ENCODE data around the gene EARS2.
"Not testable (repeated sequence)": the region's sequence is repeated elsewhere in the genome, so short reads cannot be mapped to it uniquely, and the experiment has no call there.

The EARS2 gene

GRCh38 chr16:23527961-23528643, 29.0 kb downstream of the EARS2 start:
- no peak for DNase-seq (ENCODE audit: low spot score)

- DNase-seq (ENCODE audit: low spot score), result no peak
Measured at GRCh38 chr16:23524886-23525285, 32.3 kb downstream of the EARS2 start.

DNA sequence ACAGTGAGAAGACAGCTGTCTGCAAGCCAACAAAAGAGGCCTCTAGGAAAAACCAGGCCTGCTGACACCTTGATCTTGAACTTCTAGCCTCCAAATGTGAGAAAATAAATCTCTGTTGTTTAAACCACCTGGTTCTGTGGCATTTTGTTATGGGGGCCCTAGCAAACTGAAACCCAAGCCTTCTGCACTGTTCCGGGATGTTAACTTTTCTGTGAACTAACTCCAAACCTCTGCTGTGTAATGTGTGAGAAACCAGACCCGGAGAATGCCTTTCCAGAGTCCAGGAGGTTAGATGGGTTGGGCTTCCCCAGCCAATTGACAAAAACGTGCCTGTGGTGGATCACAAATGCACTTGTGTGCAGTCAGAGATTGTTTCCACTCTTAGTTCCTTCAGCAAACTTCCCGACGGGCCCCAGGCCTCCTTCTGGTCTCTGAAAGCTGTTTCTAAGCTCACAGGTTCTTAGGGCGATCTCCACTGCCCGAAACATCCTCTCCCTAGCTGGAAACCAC, 33.2 kb downstream of the EARS2 start:
- DNase-seq (ENCODE audit: low spot score), result no peak

DNA sequence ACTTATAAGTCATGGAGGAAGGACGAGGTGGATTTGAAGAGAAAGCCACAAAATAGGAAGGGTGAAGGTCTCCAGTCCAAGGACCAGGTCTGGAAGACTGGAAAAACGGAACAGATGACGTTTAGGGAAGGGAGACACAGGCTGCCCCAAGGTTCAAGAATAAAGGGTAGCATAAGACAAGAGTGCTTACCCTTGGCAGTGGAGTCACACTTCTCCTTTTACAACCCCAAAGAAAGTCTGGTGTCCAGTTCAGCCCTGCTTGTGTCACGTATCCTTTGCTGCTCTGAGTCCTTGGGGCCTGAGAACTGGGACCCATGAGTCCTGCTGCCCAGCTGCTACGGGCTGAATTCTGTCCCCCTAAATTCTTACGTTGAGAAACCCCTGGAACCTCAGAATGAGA, 33.8 kb downstream of the EARS2 start:
- DNase-seq (ENCODE audit: low spot score), result no peak

GRCh38 chr16:23521965-23522364, 35.2 kb downstream of the EARS2 start:
- DNase-seq (ENCODE audit: low spot score), result no peak

DNA sequence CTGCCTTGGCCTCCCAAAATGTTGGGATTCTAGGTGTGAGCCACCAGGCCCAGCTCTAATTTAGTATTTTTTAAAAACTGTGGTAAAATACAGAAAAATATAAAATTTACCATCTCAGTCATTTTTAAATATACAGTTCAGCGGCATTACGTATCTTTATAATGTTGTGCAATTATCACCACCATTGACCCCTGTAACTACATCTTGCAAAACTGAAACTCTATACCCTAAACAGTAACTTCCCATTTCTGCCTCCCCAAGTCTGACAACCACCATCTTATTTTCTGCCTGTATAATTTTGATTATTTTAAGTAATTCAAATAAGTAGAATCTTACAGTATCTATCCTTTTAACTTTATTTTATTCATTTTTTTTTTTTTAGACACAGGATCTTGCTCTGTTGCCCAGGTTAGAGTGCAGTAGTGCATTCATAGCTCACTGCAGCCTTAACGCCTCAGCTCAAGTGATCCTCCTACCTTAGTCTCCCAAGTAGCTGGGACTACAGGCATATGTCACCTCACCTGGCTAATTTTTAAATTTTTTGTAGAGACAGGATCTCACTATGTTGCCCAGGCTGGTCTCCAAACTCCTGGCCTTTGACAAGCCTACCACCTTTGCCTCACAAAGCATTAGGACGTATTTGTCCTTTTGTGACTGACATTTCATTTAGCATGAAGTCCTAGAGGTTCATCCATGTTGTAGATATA, 36.0 kb downstream of the EARS2 start:
- DNase-seq (ENCODE audit: low spot score), result no peak

- no peak for DNase-seq (ENCODE audit: low spot score)
Measured at GRCh38 chr16:23520500-23520899, 36.6 kb downstream of the EARS2 start.

DNA sequence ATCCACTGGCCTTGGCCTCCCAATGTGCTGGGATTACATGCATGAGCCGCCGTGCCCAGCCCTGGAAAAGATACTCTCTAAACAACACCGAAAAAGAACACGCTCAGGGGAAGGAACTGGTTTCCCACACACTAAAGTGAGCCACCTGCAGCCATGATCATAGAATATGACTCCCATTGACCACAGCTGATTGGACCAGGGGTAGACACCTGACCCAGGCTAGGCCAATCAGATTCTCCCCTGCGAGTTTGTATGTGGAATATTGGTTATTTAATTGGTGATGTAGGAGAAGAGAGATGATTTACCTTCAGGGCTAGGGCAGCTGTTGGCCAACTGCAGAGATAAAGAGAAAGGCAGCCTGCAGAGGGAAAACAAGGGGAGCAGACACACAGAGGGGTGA, 37.9 kb downstream of the EARS2 start:
- DNase-seq (ENCODE audit: low spot score), result no peak

GRCh38 chr16:23518435-23518891, 38.7 kb downstream of the EARS2 start:
- no peak for DNase-seq (ENCODE audit: low spot score)

DNA sequence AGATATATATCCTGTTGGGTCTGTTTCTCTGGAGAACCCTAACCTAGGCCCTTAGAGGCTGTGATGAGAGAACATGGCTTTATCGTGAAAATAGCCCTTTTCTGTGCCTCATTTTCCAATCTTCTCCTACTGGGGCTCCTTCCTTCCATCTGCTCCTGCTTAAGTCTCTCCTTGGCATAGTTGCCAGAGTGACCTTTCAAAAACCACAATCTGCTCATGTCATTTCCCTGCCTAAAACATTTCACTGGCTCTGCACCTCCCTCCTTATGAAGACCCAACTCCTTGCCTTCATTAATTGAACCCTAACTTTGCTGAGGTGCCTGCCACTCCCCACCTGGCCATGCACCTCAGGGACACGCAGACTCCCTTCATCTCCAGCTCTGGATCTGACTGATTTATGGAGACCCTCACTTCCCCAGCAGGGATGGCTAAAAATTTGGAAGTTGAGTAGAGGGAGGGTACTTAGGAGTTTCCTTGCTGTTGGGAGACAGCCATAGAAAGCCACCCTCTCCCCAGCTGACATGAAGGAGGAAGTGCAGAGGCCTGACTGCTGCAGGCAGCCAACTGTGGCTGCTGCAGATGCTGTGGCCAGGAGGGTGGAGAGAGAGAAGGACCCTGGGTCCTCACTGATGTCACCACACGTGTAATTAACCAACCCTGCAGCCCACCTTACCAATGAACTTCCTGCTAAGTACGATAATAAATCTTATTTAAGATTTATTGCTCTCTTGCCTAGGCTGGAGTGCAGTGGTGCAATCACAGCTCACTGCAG, 40.6 kb downstream of the EARS2 start:
- no peak for DNase-seq (ENCODE audit: low spot score)

- DNase-seq (ENCODE audit: low spot score), result no peak
Measured at GRCh38 chr16:23515881-23516280, 41.3 kb downstream of the EARS2 start.

- peak; percentile 25 for DNase-seq (ENCODE audit: low spot score)
Measured at GRCh38 chr16:23514381-23515152, 42.6 kb downstream of the EARS2 start.

DNA sequence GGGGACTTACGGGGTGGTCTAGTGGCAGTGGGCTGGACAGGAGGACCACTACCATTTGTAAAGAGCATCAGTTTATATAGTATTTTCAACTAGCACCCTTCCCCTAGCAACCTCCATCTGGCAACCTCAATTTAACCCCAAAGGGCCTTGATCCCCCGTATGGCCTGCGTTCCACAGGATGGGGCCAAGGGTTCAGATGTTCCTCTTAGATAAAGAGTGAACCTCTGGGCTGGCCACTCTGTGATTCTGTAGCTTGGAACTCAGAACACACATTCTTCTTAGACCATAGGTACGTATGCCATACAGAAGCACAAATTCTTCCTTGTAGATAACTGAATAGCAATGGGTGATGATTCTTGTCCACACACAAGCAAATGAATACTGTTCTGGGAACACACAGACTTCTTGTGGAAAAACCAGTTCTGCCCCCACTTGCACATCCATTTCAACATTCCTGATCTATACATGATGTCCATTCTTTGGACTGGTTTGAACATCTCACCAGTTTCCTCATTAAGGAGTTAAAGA, 44.9 kb downstream of the EARS2 start:
- no peak for DNase-seq (ENCODE audit: low spot score)

DNA sequence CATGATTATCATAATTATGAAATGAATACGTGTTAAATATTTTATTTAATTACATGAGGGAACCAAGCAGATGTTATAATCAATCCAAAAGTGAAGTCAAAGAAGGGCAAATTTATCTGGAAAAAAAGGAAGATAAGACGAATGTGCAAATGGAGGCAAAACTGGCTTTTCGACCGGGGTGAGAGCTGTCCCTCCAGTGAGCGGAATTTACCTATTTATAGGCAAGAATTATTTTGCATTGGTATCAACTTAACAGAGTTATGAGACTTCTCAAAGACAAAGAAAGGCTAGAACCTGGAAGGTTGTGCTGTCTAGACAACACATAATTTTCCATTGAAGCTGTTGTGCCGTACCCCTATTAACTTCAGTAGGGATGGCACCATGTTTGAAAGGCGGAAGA, 45.4 kb downstream of the EARS2 start:
- no peak for DNase-seq (ENCODE audit: low spot score)

DNA sequence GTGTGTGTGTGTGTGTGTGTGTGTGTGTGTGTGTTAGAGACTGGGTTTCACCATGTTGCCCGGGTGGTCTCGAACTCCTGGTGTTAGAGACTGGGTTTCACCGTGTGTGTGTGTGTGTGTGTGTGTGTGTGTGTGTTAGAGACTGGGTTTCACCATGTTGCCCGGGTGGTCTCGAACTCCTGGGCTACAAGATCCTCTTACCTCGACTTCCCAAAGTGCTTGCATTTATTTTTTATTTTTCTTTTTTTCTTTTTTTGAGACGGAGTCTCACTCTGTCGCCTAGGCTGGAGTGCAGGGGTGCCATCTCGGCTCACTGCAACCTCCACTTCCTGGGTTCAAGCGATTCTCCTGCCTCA, 46.3 kb downstream of the EARS2 start:
- not testable (repeated sequence) for DNase-seq (ENCODE audit: low spot score)

DNA sequence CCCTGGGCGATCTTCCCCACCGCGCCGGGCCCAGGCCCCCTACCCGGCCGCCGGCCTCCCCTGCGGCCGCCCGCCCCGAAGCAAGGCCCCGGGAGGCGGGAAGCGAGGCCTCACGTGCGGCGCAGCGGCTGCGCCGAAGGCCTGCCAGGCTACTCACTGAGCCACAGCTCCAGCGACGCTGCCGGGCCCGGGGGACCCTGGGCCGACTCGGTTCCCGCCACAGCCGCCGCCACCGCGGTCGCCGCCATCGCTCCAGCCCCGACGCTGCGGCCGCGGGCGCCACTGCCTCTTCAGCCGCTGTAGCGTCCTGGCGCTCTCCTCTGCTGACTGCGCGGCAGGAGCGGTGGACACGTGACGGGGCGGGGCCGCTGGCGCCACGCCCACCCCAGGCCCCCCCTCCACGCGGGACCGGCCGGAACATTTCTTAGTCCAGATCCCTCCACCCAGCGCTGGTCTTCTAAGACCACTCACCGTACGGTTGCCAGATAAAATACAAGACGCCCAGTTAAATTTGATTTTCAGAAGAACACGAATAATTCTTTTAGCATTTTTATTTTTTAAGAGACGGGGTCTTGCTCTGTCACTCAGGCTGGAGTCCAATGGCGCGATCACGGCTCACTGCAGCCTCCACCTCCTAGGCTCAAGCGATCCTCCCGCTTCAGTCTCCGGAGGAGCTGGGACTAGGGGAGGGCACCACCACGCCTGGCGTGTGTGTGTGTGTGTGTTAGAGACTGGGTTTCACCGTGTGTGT, 46.8 kb downstream of the EARS2 start, which contains the start of gene GGA2:
Gene GGA2 (minus strand): TSS at position 331 of the 751 bp plus-strand sequence. CDS start 83 bp downstream, at position 248.
- DNase-seq (ENCODE audit: low spot score), result peak; percentile 64

DNA sequence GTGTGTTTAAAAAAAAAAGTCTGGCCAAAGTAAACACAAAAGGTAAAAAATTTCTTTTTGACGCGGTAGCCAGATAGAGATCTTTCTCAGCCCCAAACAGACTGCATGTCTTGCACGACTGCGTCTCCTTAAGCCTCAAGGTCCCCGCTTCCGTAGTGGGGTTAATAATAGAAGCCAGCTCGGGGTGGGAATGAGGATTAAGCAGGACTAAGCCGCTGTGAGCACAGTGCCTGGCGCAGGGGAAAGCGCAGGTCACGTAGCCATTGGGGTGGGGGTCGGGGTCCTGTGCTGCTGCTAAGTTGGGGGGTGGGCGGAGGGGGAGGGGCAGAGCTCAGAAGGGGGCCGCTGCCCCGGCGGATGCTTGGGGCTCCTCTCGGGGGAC, 47.4 kb downstream of the EARS2 start:
- no peak for DNase-seq (ENCODE audit: low spot score)

DNA sequence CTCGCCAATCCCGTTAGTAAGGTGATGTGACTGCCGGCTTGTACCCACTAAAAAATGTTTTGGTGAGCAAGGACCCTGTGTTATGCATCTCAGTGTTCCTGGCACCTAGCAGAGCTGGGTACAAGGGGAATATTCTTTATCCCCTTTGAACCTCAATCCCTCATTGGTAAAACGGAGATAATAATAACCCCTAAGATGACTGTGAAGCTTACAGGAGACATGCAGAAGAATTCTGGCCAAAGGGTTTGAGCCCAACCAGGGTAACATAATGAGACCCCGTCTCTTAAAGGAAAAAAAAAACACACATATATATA, 47.8 kb downstream of the EARS2 start:
- no peak for DNase-seq (ENCODE audit: low spot score)

DNA sequence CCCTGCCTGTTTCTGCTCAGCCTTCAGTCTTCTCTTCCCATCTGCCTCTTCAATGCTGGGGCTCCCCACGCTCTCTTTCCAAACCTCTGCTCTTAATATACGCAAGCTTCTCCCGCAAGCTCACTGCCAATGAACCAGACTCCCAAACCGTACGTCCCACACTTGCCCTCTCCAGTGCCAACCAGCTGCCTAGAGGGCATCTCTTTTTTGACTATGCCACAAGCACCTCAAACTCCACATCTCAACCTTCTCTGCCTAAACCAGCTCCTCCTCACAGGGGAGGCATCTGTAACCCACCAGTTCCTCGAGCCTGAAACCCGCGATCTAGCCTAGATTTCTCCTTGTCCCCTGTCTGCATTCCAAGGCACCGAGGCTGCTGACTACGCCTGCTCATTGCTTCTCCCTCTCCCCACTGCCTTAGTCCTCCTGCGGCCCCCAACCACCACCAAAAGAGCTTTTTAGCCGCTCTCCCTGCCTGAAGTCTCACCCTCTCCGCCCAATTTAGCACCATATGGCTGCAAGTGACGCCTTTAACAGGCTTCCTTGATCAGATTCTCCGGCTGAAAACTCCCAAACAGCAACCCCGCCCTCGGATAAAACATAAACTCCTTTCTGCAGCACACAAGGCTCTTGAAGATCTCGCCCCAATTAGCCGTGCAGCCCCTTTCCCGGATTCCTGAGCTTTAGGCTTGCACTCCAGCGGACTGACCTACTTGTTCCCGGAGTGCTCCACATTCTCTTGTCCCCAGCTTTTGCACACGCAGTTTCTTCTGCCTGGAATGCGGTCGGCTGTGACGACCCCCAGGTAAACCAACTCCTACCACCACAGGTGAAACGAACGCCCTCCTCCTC, 48.3 kb downstream of the EARS2 start:
- no peak for DNase-seq (ENCODE audit: low spot score)

DNA sequence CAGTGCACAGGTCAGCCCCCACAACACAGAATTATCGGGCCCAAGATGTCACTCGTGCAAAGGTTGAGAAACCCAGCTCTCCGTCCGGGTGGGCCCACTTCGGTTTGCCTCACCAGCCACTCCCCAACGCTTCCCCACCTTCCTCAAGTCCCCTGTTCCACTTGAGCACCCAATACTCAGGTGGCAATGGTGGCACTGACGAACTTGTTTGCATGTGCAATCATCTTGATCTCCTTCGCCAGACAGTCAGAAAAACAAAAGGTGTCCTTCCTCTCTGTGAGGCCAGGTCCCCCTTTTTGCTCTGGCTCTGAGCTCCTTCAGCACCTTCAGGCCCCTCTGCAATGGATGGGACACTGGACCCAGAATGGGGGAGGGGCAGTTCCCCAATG, 50.5 kb downstream of the EARS2 start:
- DNase-seq (ENCODE audit: low spot score), result no peak

All from SW480 (cell line).